CD4-positive, alpha-beta T cell treated with Interferon alpha-2 for 1 hour (primary cell): ENCODE data around the gene DUSP14.
"Not testable (repeated sequence)": the region's sequence is repeated elsewhere in the genome, so short reads cannot be mapped to it uniquely, and the experiment has no call there.

ENCODE experiments used
- DNase-seq, 2 donors: peaks; one replicate each; pipeline ENCODE4 v3.0.0-alpha.2; 2020 to 2022

DUSP14 gene

DNA sequence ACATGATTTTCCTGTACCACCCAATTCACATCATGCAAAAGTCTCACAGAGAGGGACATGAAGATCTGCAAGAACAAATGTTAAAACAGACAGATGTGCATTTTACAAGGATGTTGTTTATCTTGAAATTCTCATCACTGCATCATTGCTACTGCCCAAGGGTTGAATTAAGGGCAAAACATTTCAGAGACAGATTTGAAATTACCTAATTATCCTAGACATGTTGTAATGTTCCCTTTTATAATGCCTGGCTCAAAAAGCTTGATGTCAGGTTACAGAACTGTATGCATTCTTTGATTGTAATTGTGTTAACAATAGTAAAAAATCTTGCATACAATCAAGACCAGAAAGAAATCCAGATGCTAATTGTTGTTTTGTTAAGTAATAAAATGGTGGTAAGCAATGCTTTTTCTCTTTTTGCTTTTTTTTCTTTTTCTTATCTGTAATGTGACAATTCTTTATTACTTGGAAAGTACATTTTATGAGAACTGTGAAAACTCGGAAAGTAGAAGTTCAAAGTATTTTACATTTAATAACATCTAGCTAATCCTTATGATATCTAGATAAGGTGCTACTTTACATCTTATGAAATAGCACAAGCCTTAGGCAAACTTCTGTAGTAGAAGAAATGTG is 3.6 kb upstream of the DUSP14 start:
- DNase-seq: no peak

DNA sequence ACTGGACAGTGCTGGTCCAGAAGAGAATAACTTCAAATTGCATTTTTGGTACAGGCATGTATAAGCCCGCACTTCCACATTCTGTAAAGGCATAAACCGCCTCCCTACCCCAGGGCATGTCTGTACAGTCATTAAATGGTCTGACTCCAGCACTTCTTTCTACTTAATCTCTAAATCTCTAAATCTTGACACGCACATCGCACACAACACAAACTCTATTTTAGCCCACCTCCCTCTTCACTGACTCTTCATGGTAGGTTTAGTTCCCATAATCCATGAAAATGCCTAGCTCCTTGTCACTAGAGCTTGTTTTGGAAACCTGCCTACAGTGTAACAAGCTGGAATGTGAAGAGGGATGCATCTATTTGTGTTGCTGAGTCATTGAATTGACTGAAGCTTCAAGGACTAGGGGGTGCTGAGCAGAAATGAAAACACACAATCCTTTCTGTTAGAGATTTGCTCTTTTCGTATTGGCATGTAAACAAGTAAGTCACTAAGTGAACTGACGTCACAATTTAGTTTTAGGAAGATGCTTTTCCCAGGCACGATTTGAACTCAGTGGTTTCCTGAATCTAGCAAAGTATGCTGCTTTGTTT is 1.6 kb upstream of the DUSP14 start:
- DNase-seq: peak in 1 of 2 donors; percentile 6

DNA sequence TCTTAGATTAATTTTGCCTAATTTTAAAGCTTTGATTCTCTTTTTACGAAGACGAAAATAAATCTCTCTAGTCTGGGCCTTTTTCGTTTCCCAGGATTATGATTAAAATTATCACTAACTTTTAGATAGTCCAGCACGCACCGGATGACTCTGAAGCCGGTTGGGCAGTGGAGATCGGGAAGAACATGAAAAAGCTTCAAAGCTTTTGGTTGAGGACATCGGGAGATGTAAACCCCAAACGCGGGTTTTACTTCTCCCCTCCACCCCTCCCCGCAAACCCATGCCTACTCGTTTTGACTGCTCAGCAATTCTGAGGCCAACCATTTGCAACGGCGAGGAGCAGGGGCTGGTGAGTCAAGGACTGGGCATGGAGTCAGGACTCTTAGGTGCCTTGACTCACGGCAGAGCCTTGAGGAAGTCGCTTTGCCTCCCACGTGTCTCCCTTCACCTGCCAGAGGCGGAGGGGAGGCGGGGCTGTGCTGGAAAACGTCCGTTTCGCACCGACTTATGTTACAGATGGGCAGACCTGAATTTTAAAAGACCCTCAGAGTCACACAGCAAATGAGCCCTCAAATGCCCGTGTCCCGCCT is 989 bp upstream of the DUSP14 start:
- DNase-seq: peak; percentile 21 to 54

DNA sequence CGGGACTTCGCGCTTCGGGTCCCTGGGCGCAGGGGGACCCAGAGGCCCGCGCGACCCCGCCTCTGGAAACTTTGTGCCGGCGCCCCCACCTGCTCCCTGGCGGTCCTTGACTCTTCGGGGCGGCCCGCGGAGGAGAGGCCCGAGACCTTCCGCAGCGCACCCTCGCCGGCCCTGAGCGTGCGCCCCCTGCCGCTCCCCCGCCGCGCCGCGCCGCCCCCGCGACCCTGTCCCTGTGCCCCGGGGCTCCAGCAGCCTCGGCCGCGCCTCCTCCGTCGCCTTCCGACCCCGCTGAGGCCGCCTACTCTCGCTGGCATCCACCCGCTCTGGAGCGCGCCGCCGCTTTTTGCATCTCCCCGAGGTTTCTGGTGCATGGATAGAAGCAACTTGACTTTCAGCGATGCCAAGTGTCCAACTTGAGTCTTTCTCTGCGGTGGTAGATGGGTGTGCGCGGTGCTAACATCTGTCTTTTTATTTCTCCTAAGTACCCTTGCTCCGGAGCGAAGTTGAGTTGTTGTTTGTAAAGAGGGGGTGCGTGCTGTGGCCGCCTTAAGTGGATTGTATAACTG is 414 bp downstream of the DUSP14 start:
- peak; percentile 46 to 76 for DNase-seq

DNA sequence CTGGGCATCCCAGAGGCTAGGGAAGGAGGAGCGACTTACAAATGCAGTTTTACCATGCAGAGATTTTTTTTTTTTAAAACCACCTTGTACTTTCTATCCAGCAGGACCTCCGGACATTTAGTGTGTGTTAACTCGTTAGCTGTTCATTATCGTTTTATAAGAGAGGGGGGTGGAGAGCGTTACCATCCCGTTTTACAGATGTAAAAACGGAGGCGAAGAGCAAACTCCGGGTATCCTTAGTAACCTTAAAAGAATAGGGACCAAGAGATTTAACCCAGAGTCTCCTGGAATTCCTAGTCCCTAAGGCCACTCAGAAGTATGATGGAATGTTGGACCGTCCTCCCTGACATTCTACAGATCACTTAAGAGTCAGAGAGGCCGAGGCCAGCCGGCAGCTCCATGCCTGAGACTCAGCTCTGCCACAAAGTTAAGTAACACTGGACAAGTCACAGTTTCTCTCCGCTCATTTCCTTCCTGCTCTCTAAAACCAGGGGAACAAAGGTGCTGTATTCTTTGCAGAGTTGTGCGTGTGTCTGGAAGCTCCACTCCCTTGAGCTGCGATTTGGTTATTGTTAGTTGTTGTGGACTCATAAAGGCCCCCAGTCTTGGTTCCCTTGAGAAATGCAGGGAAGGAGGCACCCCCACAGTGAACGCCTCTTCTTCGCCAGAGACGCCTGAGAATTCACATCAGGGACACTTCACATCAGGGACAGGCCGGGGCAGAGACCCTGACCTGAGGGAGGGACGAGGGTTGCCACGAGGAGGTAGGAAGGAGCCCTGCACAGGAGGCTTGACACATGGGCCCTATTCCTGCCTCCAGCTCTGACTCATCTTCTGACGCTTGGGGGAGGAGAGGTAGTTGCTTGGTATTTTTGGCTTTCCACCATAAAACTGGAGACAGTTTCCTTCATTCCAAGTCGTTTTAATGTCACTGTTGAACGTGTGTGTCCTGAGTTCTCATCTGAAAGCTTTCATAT is 1.2 kb downstream of the DUSP14 start:
- DNase-seq: no peak

DNA sequence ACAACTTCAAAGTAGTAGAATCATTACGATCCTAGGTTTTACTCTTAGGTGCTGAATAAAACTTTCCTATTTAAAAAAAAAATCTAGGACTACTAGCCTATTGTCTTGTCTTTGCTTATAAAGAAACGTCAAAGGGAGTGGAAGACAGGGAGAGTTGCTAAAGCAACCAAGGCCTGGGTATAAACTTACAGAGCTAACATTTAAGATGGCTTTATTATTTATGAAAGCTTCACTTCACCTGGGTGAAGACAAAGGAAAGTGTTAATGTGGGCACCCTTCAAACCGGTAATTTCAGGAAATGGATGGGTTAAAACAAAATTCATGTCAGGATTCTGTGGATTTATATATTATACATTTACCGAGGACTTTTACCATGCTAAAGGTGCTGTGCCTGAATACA is 2.5 kb downstream of the DUSP14 start:
- DNase-seq: no peak

DNA sequence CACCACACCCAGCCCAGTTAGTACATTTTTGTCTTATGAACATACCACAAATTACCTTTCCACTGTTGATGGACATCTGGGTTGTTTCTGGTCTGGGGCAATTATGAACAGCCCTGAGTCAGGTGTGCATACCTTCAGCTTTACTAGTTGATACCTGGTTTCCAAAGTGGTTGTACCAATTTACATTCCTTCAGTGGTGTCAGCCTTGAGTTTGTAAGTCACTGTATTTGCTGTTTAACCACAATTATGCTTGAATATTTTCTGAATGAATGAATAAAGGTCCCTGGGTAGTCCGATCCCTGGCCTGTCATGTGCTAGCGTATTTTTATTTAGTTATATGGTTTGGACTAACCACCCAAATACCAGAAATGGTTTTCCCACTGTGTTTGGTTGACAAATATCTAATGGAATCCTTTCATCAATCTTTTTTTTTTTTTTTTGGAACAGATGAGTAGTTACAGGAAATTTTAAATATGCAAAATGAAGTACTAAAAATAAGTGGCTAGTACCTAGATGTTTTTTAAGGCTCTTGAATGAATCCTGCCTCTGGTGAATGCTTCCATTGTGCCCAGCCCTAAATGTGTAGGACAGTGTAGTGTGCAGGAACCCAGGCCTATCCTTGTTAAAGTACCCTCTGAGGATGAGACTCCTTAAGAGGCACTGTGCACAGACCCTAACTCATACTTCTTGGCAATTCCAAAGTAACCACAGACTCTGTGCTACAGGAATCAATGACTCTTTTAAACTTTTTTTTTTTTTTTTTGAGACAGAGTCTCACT is 3.7 kb downstream of the DUSP14 start:
- DNase-seq: no peak

DNA sequence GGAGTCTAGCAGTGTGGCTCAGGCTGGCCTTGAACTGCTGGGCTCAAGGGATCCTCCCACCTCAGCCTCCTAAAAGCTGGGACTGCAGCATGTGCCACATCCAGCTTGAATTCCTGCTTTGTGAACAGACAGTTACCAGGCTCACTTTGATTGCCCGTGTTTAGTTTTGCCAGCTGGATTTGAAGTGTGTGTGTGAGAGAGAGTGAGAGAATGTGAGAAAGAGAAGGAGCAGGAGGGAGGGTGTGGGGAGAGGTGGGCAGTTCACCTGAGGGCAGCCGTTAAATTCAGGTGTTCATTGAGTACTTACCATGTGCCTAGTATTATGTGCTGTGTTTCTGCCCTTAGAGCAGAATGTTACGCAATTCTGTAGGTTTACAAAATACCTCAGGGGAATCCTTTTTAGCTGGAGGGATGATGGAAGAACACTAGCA is 4.7 kb downstream of the DUSP14 start:
- no peak for DNase-seq

DNA sequence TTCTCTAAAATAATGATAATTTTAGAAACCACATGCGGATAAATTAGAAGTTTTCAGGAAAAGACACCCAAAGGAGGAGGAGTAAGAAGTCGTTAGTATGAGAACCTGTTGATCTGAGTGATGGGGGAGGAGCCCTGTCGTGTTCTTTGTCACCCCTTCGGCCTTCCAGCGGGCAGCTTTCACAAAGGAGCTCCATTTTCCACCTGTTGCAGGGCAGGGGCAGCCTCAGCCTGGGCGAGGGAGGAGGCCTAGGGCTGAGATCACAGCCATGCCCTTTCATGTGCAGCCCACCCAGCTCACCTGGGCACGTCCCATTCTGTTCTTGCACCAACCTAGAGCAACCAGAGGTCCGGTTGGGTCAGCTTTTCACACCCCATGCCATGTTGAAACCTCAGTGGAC is 5.3 kb downstream of the DUSP14 start:
- DNase-seq: no peak

DNA sequence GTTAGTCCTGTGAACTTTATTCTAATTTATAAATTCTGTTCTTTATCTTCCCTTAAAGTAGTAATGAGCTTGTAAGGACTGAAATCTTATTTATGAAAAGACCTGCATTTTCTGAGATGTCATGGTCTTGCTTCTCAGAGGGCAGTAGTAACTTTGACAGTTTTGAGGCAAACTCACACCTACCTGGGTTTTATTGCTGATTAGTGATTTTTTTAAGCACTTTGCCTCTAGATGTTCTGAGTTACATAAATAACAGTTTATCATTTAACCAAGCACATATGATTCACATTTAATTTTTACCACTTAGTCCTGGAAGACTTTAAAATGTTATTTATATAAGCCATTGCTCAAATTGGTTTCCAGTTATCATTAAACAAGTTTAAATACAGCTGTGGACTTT is 10.7 kb downstream of the DUSP14 start:
- DNase-seq: no peak

DNA sequence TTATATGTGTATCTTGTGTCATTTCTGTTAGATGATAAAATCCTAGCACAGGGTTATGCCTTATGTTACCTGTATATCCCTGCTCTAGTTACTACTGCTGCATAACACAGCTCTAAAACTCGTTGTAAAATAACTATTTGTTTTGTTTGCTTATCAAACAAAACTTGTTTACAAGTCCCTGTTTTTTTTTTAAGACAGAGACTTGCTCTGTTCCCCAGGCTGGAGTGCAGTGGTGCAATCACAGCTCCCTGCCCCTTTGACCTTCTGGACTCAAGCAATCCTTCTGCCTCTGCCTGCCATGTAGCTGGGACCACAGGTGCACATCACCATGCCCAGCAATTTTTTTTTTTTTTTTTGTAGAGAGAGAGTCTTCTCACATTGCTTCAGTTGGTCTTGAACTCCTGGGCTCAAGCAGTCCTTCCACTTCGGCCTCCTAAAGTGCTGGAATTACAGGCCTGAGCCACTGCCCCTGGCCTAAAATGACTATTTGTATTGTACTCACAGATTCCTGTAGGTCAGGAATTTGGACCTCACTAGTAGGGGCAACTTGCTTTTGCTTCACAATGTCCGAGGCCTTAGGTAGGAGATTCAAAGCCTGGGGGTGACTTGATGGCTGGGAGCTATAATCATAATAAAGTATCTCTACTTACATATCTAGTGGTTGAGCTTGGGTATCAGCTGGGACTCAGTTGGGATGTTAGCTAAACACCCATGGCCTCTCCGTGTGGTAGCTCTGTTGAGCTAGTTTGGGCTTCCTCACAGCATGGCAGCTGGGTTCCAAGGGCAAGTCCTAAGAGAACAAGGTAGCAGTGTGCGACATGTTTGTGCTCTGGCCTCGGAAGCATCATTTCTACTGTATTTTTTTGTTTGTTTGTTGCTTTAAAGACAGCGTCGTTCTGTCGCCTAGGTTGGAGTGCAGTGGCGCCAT is 12.6 kb downstream of the DUSP14 start:
- no peak for DNase-seq

DNA sequence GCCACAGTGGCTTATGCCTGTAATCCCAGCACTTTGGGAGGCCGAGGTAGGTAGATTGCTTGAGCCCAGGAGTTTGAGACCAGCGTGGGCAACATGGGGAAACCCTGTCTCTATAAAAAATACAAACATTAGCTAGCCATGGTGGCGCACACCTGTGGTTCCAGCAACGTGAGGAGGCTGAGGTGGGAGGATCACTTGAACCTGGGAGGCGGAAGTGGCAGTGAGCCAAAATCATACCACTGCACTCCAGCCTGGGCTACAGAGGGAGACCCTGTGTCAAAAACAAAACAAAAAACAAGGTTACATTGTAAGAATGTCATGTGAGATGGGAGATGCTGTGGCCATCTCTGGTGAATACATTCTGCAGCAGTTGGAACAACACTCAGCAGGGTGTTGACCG is 13.5 kb downstream of the DUSP14 start:
- no peak for DNase-seq

DNA sequence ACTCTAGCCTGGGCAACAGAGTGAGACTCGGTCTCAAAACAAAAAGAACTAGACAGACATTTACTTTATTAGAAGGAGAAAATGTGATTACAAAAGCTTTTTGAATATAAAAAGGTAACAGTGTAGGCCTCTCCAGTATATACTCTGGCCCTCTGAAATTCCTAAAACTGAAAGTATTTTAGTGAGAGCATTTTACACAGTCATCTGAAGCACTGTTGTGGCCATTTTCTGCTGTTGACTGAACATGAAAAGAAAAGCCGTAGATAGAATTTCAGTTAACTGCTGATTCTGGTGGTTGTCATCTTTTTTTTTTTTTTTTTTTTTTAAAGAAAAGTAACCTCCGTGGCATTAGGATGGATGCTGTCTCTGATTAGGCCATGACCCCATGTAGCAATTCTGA is 15.6 kb downstream of the DUSP14 start:
- no peak for DNase-seq

DNA sequence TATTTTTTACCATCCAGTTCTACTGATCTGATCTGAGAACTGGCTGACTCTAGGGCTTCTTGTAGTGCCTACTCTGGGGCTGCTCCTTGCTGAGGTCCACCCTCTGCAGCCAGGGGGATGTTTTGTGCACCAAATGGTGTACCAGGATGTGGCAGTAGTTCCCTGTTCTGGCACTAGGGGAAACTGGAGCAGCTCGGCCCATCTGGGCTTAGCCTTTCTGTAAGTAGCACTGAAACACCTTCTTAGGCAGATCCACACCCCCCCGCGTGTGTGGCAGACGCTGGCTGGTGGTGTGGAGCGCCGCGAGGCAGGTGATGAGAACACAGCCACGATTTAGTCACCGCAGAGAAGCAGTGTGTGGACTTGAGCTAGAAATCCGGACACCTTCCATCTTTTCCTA is 17.0 kb downstream of the DUSP14 start:
- DNase-seq: no peak

DNA sequence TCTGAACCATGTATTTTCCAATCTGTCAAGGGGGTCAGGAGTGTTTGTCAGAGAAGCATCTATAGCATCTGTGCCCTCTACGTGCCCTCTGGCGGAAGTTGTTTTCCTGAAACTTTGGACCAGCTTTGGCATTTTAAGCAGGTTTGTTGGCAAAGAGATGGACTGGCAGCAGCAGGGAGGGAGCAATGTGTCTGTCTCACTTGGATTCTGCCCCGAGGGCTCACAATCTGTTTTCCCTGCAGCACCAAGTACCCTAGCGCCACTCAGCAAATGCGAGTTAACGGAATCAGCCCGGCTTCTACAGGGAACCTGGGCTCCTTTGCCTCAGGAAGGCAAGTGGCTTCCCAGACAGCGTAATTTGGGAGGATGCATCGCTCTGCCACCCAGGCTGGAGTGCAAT is 17.4 kb downstream of the DUSP14 start:
- DNase-seq: no peak

DNA sequence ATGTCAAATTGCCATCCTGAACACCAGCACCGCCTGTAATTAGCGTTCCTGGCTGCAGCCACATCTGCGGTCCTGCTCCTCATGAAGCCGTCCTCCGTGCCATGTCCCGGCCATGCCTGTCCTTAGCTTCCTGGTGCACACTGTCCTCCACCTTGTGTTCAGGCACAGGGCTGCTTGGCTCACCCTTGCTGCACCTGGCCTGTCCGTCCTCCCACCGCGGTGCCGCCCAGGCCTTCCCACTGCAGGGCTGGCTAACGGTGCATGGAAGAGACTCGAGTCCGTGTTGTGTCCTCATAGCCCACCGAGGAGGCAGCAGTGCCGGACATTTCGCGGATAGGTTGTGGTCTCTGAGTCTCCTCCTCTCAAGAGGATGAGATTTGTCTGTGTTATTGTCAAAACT is 20.4 kb downstream of the DUSP14 start:
- no peak for DNase-seq

DNA sequence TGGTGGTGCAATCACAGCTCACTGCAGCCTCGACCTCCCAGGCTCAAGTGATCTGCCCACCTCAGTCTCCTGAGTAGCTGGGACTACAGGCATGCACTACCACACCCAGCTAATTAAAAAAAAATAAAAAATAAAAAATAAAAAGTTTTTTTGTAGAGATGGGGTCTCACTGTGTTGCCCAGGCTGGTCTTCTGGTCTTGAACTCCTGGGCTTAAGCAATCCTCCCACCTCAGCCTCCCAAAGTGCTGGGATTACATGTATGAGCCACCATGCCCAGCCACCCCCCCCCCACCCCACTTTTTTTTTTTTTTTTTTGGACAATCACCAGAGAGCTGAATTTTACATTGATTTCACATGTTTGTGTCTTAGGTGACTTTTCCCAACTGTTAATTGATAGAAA is 22.0 kb downstream of the DUSP14 start:
- DNase-seq: not testable (repeated sequence)

DNA sequence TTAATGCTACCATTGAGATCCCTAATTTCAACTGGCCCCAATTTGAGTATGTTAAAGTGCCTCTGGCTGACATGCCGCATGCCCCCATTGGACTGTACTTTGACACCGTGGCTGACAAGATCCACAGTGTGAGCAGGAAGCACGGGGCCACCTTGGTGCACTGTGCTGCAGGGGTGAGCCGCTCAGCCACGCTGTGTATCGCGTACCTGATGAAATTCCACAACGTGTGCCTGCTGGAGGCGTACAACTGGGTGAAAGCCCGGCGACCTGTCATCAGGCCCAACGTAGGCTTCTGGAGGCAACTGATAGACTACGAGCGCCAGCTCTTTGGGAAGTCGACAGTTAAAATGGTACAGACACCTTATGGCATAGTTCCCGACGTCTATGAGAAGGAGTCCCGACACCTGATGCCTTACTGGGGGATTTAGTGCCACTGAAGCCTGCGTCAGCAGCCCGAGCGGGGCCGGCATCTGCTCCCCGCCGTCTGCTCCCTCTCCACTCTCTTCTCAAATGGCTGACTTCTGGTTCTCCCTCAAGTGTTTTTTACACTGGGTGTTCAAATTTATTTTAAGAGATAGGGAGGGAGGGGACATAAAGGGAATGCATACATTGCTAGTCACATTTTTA is 22.9 kb downstream of the DUSP14 start:
- DNase-seq: no peak

DNA sequence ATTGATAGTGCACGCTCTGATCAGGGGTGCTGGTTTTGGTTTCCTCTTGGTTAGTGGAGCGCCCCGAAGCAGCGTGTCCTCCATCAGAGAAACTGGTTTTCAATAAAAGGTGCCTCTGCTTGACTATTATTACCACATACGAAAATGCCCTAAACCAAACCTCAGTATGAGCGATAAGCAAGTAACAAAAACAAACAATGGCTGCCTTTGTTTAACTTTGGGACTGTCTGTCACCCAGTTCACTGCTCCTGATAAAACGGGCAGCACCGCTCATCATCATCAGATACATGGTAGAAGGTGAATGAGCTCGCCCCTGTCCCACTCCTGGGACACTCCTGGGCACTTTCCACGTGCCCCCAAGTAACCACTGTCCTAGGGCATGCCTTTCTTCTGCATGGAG is 24.0 kb downstream of the DUSP14 start:
- DNase-seq: no peak

DNA sequence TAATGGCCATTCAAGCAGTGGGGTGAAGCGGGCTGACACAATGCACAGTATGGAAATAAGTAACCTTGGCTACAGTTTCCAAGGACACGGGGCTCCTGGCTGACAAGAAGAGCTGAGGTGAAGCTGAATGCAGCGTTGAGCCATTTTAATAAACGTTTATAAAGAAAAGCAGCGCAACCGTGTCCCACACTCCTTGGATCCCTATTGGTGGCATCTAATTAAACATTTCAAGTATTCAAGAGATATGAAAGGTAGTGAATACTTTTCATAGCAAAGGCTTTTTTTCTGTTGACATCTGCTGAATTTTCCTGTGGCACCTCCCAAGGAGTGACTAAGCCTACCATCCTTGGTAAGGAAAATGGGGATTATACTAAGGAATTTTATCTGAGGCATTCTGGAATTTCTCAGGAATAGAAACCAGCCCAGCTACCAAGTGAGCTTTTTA is 26.5 kb downstream of the DUSP14 start:
- DNase-seq: no peak

DNA sequence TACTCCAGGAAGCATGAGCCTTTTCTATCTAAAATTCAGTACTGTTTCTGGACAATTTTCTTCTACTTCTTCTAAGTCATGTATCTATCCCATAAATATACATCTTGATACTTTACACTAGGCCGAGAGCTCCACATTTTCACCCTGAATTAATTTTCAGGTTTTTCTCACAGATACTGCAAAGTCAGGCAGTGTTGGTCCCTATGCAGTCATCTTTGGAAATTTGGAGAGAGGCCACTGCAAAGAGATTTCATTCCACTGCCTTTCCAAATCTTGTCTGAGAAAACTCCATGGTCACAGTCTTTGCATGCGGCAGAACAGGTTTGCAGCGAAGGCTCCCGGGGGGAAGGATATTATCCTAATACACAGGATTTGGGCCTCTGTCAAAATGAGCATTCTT is 28.2 kb downstream of the DUSP14 start:
- no peak for DNase-seq
